HL-60 (cell line): ENCODE data around the gene UNC13B.

ENCODE experiments used
- GABPA ChIP-seq: IDR thresholded peaks from 2 replicates; pipeline ENCODE4 v1.6.1; 2012; ENCODE audit warnings: low read depth
- TF ChIP-seq, protein P1 (sequence below): IDR thresholded peaks from 2 replicates; pipeline ENCODE4 v1.6.1; 2012; ENCODE audit warnings: low read depth; ENCODE audit not compliant: insufficient replicate concordance
- TF ChIP-seq, protein P2 (sequence below): IDR thresholded peaks from one replicate; pipeline ENCODE4 v1.5.1; 2011; ENCODE audit warnings: low read length, control low read depth, inconsistent platforms; ENCODE audit not compliant: insufficient read depth

DNA sequence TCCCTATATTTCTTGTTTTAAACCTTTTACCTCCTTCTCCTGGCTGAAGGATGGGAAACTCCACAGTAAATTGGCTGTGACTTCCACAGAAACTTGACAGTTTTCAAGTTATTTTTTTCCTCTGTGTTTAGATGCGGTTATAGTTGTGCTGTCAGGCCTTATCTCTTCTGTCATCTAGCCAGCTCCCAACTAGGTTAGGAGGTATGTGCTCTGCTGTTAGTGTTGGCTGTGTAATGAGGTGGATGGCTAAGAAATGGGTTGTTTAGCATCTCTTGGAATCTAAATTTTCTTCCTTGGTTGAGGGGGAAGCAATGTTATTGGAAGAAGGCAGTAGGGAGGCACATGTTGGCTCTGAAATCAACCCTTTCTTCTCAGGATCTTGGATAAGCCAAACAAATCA lies 178.2 kb downstream of the UNC13B start:
- TF ChIP-seq, protein P1, sequence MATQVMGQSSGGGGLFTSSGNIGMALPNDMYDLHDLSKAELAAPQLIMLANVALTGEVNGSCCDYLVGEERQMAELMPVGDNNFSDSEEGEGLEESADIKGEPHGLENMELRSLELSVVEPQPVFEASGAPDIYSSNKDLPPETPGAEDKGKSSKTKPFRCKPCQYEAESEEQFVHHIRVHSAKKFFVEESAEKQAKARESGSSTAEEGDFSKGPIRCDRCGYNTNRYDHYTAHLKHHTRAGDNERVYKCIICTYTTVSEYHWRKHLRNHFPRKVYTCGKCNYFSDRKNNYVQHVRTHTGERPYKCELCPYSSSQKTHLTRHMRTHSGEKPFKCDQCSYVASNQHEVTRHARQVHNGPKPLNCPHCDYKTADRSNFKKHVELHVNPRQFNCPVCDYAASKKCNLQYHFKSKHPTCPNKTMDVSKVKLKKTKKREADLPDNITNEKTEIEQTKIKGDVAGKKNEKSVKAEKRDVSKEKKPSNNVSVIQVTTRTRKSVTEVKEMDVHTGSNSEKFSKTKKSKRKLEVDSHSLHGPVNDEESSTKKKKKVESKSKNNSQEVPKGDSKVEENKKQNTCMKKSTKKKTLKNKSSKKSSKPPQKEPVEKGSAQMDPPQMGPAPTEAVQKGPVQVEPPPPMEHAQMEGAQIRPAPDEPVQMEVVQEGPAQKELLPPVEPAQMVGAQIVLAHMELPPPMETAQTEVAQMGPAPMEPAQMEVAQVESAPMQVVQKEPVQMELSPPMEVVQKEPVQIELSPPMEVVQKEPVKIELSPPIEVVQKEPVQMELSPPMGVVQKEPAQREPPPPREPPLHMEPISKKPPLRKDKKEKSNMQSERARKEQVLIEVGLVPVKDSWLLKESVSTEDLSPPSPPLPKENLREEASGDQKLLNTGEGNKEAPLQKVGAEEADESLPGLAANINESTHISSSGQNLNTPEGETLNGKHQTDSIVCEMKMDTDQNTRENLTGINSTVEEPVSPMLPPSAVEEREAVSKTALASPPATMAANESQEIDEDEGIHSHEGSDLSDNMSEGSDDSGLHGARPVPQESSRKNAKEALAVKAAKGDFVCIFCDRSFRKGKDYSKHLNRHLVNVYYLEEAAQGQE: no peak
- TF ChIP-seq, protein P2, sequence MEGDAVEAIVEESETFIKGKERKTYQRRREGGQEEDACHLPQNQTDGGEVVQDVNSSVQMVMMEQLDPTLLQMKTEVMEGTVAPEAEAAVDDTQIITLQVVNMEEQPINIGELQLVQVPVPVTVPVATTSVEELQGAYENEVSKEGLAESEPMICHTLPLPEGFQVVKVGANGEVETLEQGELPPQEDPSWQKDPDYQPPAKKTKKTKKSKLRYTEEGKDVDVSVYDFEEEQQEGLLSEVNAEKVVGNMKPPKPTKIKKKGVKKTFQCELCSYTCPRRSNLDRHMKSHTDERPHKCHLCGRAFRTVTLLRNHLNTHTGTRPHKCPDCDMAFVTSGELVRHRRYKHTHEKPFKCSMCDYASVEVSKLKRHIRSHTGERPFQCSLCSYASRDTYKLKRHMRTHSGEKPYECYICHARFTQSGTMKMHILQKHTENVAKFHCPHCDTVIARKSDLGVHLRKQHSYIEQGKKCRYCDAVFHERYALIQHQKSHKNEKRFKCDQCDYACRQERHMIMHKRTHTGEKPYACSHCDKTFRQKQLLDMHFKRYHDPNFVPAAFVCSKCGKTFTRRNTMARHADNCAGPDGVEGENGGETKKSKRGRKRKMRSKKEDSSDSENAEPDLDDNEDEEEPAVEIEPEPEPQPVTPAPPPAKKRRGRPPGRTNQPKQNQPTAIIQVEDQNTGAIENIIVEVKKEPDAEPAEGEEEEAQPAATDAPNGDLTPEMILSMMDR: no peak
- no peak for TF ChIP-seq GABPA
